ENCODE measurements around the gene SEMA3E.

SEMA3E gene

GRCh38 chr7:83640731-83641537 is 8.0 kb downstream of the SEMA3E start:
- no peak for DNase-seq

GRCh38 chr7:83640240-83640639 is 8.7 kb downstream of the SEMA3E start:
- DNase-seq: no peak

- DNase-seq: no peak
Measured at GRCh38 chr7:83633516-83633915, 15.4 kb downstream of the SEMA3E start.

- DNase-seq: no peak
Measured at GRCh38 chr7:83629117-83629880, 19.6 kb downstream of the SEMA3E start.

- DNase-seq: no peak
Measured at GRCh38 chr7:83617858-83618257, 31.1 kb downstream of the SEMA3E start.

GRCh38 chr7:83614112-83614511 is 34.8 kb downstream of the SEMA3E start:
- no peak for DNase-seq

- DNase-seq: no peak
Measured at GRCh38 chr7:83613232-83613631, 35.7 kb downstream of the SEMA3E start.

- DNase-seq: no peak
Measured at GRCh38 chr7:83611776-83612175, 37.2 kb downstream of the SEMA3E start.

- no peak for DNase-seq
Measured at GRCh38 chr7:83610649-83611304, 38.2 kb downstream of the SEMA3E start.

- no peak for DNase-seq
Measured at GRCh38 chr7:83608716-83609115, 40.2 kb downstream of the SEMA3E start.

- no peak for DNase-seq
Measured at GRCh38 chr7:83603649-83604048, 45.3 kb downstream of the SEMA3E start.

- no peak for DNase-seq
Measured at GRCh38 chr7:83599131-83599530, 49.8 kb downstream of the SEMA3E start.

- no peak for DNase-seq
Measured at GRCh38 chr7:83593921-83594475, 54.9 kb downstream of the SEMA3E start.

GRCh38 chr7:83588602-83589240 is 60.2 kb downstream of the SEMA3E start:
- DNase-seq: no peak

- DNase-seq: no peak
Measured at GRCh38 chr7:83586281-83586680, 62.7 kb downstream of the SEMA3E start.

- no peak for DNase-seq
Measured at GRCh38 chr7:83581667-83582435, 67.1 kb downstream of the SEMA3E start.

GRCh38 chr7:83579740-83580139 is 69.2 kb downstream of the SEMA3E start:
- DNase-seq: peak; percentile 6

GRCh38 chr7:83575436-83575835 is 73.5 kb downstream of the SEMA3E start:
- no peak for DNase-seq

- DNase-seq: no peak
Measured at GRCh38 chr7:83574616-83575015, 74.3 kb downstream of the SEMA3E start.

GRCh38 chr7:83562960-83563359 is 86.0 kb downstream of the SEMA3E start:
- no peak for DNase-seq

GRCh38 chr7:83562289-83562688 is 86.7 kb downstream of the SEMA3E start:
- no peak for DNase-seq

- DNase-seq: no peak
Measured at GRCh38 chr7:83559887-83560286, 89.1 kb downstream of the SEMA3E start.
